ENCODE results near the gene DDIT3. TPM values are rescaled to one million over a fixed set of nuclear protein-coding genes. Genes with fewer than 3 reads are reported as not detected.
"Not testable (repeated sequence)": the region's sequence is repeated elsewhere in the genome, so short reads cannot be mapped to it uniquely, and the experiment has no call there.

The DDIT3 gene
- total RNA-seq, 4 donors from 2014 or later: 5.1 to 23.3 (median 15.4) TPM

- no peak for DNase-seq
- H3K4me3 ChIP-seq: no peak overlapping the region
- H3K27ac ChIP-seq: no peak overlapping the region
- intact Hi-C loops (cut with DNase I): no loop called here
- H3K9me3 ChIP-seq: no peaks in the 10 kb centered on the region
- H3K27me3 ChIP-seq: no peaks in the 10 kb centered on the region
- peaks cover 35 to 100% (median 37%) of the 10 kb centered on the region in 3 donors for H3K36me3 ChIP-seq
- no peaks in the 10 kb centered on the region for H3K4me1 ChIP-seq
- TF ChIP-seq POLR2A (IDR thresholded peaks at IDR 0.05) (no peak), CTCF (IDR thresholded peaks at IDR 0.05) (no peak)
- 95 to 96% methylated on average over 11 of the region's 11 CpGs for WGBS, 2 donors
Observed at GRCh38 chr12:57500213-57500612, 20.1 kb downstream of the DDIT3 start.

GRCh38 chr12:57498571-57498970, 21.7 kb downstream of the DDIT3 start:
- Histone ChIP-seq H3K9me3 (no peaks in the 10 kb centered on the region), H3K36me3 (peaks cover 28 to 94% (median 35%) of the 10 kb centered on the region in 3 donors), H3K4me3 (no peak overlapping the region), H3K27ac (no peak overlapping the region), H3K4me1 (no peaks in the 10 kb centered on the region), H3K27me3 (no peaks in the 10 kb centered on the region)
- intact Hi-C loops (cut with DNase I): no loop called here
- WGBS, 2 donors: 87 to 94% methylated on average over 2 to 3 of the region's 4 CpGs
- TF ChIP-seq POLR2A (IDR thresholded peaks at IDR 0.05) (no peak), CTCF (IDR thresholded peaks at IDR 0.05) (no peak)
- DNase-seq: no peak

GRCh38 chr12:57498132-57498502, 22.2 kb downstream of the DDIT3 start:
- H3K36me3 ChIP-seq: peaks cover 28 to 90% (median 35%) of the 10 kb centered on the region in 3 donors
- no peaks in the 10 kb centered on the region for H3K9me3 ChIP-seq
- no peak overlapping the region for H3K4me3 ChIP-seq
- WGBS, 2 donors: 89 to 98% methylated on average over 6 to 7 of the region's 9 CpGs
- no peaks in the 10 kb centered on the region for H3K4me1 ChIP-seq
- no peak for DNase-seq
- H3K27me3 ChIP-seq: no peaks in the 10 kb centered on the region
- intact Hi-C loops (cut with DNase I): no loop called here
- TF ChIP-seq POLR2A (IDR thresholded peaks at IDR 0.05) (no peak), CTCF (IDR thresholded peaks at IDR 0.05) (no peak)
- no peak overlapping the region for H3K27ac ChIP-seq

GRCh38 chr12:57497223-57498131, 22.8 kb downstream of the DDIT3 start:
- Histone ChIP-seq H3K4me1 (no peaks in the 10 kb centered on the region), H3K4me3 (no peak overlapping the region), H3K36me3 (peaks cover 28 to 89% (median 35%) of the 10 kb centered on the region in 3 donors), H3K27me3 (no peaks in the 10 kb centered on the region), H3K27ac (no peak overlapping the region), H3K9me3 (no peaks in the 10 kb centered on the region)
- intact Hi-C loops (cut with DNase I): no loop called here
- WGBS, 2 donors: 89 to 94% methylated on average over 12 of the region's 12 CpGs
- TF ChIP-seq POLR2A (IDR thresholded peaks at IDR 0.05): no peak
- no peak for TF ChIP-seq CTCF (IDR thresholded peaks at IDR 0.05)
- no peak for DNase-seq

- H3K36me3 ChIP-seq: peaks cover 28 to 89% (median 35%) of the 10 kb centered on the region in 3 donors
Observed at GRCh38 chr12:57496822-57497221, 23.5 kb downstream of the DDIT3 start.

GRCh38 chr12:57495051-57495701, 25.1 kb downstream of the DDIT3 start:
- peaks cover 20 to 89% (median 29%) of the 10 kb centered on the region in 3 donors for H3K36me3 ChIP-seq
- H3K27me3 ChIP-seq; H3K9me3 ChIP-seq; intact Hi-C loops (cut with DNase I); H3K4me1 ChIP-seq; DNase-seq; H3K4me3 ChIP-seq; H3K27ac ChIP-seq: not testable (repeated sequence)
- no CpG with 5 or more reads among the region's 48 CpGs for WGBS, 2 donors

More at GRCh38 chr12:57496822-57497221, 23.5 kb downstream of the DDIT3 start:
- Histone ChIP-seq H3K27ac (no peak overlapping the region), H3K27me3 (no peaks in the 10 kb centered on the region), H3K9me3 (no peaks in the 10 kb centered on the region), H3K4me1 (no peaks in the 10 kb centered on the region), H3K4me3 (no peak overlapping the region)
- no peak for DNase-seq
- intact Hi-C loops (cut with DNase I): no loop called here
- no peak for TF ChIP-seq POLR2A (IDR thresholded peaks at IDR 0.05)
- TF ChIP-seq CTCF (IDR thresholded peaks at IDR 0.05): no peak
